Endothelial cell of umbilical vein (primary cell): Measurements from ENCODE around the gene IFNA10. TPM values are rescaled to one million over a fixed set of nuclear protein-coding genes. Genes with fewer than 3 reads are reported as not detected.
"Not testable (repeated sequence)": the region's sequence is repeated elsewhere in the genome, so short reads cannot be mapped to it uniquely, and the experiment has no call there.

Experiments
- BruUV-seq: library from RNA; stranded (reverse); fragments of 400-500 nt; replicated peaks from 2 replicates; lab custom pipeline; 2021; lab: Mats Ljungman, UMichigan
- CTCF ChIA-PET: fragments of 300-600, 350-600 bp; sonication (Branson Sonifier 250); formaldehyde crosslinking; loops from one replicate; lab custom pipeline; 2021; ENCODE audit warnings: antibody characterized with exemption, inconsistent platforms; lab: Charles Lee
- POLR2A ChIA-PET: fragments of 300-600, 350-600 bp; sonication (Branson Sonifier 250); formaldehyde crosslinking; loops from one replicate; lab custom pipeline; 2021; ENCODE audit warnings: antibody characterized with exemption, inconsistent platforms; lab: Charles Lee
- DNase-seq: peaks from one replicate; pipeline ENCODE4 v3.0.0-alpha.2; 2011; ENCODE audit warnings: low read depth, low spot score
- FAIRE-seq: peaks from 2 replicates; lab custom pipeline; 2011; peaks lifted over from hg19 to GRCh38; lab: Jason Lieb, UNC
- H2AFZ ChIP-seq: 2 replicates; pipeline ENCODE4 v1.6.0; 2012; ENCODE audit warnings: low read depth, low read length, control low read depth, inconsistent platforms
- H3K27ac ChIP-seq: 2 replicates; pipeline ENCODE4 v1.5.1; 2011; ENCODE audit warnings: low read depth, mild to moderate bottlenecking, control low read depth, low read length, moderate library complexity; ENCODE audit not compliant: insufficient read depth
- H3K27me3 ChIP-seq, 2 experiments: 2 replicates each; pipeline versions ENCODE4 v1.6.0 to v1.6.1; 2011; ENCODE audit warnings: low read length in 2 of 2, mixed read lengths in 1 of 2; ENCODE audit not compliant: control insufficient read depth in 2 of 2, insufficient read depth in 2 of 2
- H3K36me3 ChIP-seq, 2 experiments: 2 replicates in 1 of 2; 3 replicates in 1 of 2; pipeline ENCODE4 v1.5.1; 2011; ENCODE audit warnings: low read length in 2 of 2, mild to moderate bottlenecking in 1 of 2, moderate library complexity in 1 of 2; ENCODE audit not compliant: control insufficient read depth in 2 of 2, insufficient read depth in 2 of 2; ENCODE audit errors: extremely low read depth in 1 of 2
- H3K4me1 ChIP-seq: 3 replicates; pipeline ENCODE4 v1.5.1; 2011; ENCODE audit warnings: mild to moderate bottlenecking, low read length; ENCODE audit not compliant: control insufficient read depth, insufficient read depth; ENCODE audit errors: extremely low read depth
- H3K4me2 ChIP-seq: 2 replicates; pipeline ENCODE4 v1.6.1; 2011; ENCODE audit warnings: low read length, control low read depth, mixed read lengths; ENCODE audit not compliant: insufficient read depth
- H3K4me3 ChIP-seq, 3 experiments: fragments of 200-600 bp in 1 of 3; sonication (generic), shearing (Covaris generic) in 1 of 3; replicated peaks in 1 of 3; 2 replicates each; pipeline ENCODE4 v1.5.1; 2011 to 2016; ENCODE audit warnings: control low read depth in 3 of 3, low read length in 3 of 3, mild to moderate bottlenecking in 2 of 3, inconsistent platforms in 1 of 3, low read depth in 1 of 3, moderate library complexity in 1 of 3; ENCODE audit not compliant: insufficient read depth in 1 of 3
- H3K79me2 ChIP-seq: 2 replicates; pipeline ENCODE4 v1.6.0; 2012; ENCODE audit warnings: low read length, inconsistent platforms; ENCODE audit not compliant: control insufficient read depth, insufficient read depth
- H3K9ac ChIP-seq: replicated peaks from 2 replicates; pipeline ENCODE3; 2011; ENCODE audit warnings: low read length, control low read depth; ENCODE audit not compliant: insufficient read depth; ENCODE audit errors: extremely low read depth
- H3K9me1 ChIP-seq: replicated peaks from 3 replicates; pipeline ENCODE4 v1.6.0; 2011; ENCODE audit warnings: mild to moderate bottlenecking, low read length; ENCODE audit not compliant: control insufficient read depth, insufficient read depth; ENCODE audit errors: extremely low read depth
- H3K9me3 ChIP-seq: replicated peaks from 2 replicates; pipeline ENCODE4 v1.5.1; 2012; ENCODE audit warnings: low read length, inconsistent platforms; ENCODE audit not compliant: control insufficient read depth, insufficient read depth
- H4K20me1 ChIP-seq: replicated peaks from 2 replicates; pipeline ENCODE3; 2011; ENCODE audit warnings: mild to moderate bottlenecking, low read length; ENCODE audit not compliant: control insufficient read depth, insufficient read depth; ENCODE audit errors: extremely low read depth
- dilution Hi-C: fragments of 300-500 bp; cut with MboI; formaldehyde crosslinking; loops from one replicate; pipeline ENCODE4 v1.15.0; 2019; ENCODE audit warnings: low sequenced_read_pairs; ENCODE audit not compliant: extremely low pct_ligation_motif_present
- intact Hi-C: fragments of 100-400 bp; cut with micrococcal nuclease; formaldehyde crosslinking; loops from one replicate; pipeline ENCODE4 v1.10.0; 2022
- polyA plus RNA-seq, 4 experiments: library from polyadenylated mRNA; depleted of rRNA in 3 of 4; stranded (reverse) in 3 of 4; unstranded in 1 of 4; fragments of >200 nt; gene quantifications; 2 replicates each; pipeline versions ENCODE4 v1.2.1 to v1.2.3, GENCODE V29; 2011 to 2012; ENCODE audit warnings: missing spikeins in 1 of 4
- total RNA-seq: library from RNA; stranded (reverse); gene quantifications from 2 replicates; pipeline ENCODE4 v1.2.3, GENCODE V29; 2021
- TF ChIP-seq, protein P1 (sequence below), 2 donors: IDR thresholded peaks; 1 replicate in 1 of 2; 2 replicates in 1 of 2; pipeline ENCODE4 v1.5.1; 2011; ENCODE audit warnings: low read length in 2 of 2, mild to moderate bottlenecking in 2 of 2, moderate library complexity in 2 of 2, control low read depth in 1 of 2, inconsistent platforms in 1 of 2, low read depth in 1 of 2; ENCODE audit not compliant: insufficient read depth in 1 of 2; ENCODE audit errors: extremely low read depth in 1 of 2

IFNA10 gene
- total and polyA plus RNA-seq, 2 donors (not counting 3 experiments of a cell fraction or from before 2014, with no cell fraction given): not detected

GRCh38 chr9:21213411-21214326 is 6.7 kb upstream of the IFNA10 start:
- BruUV-seq, H3K27ac ChIP-seq, H2AFZ ChIP-seq, H3K9me3 ChIP-seq, POLR2A ChIA-PET, dilution Hi-C loops, H3K9me1 ChIP-seq, H3K79me2 ChIP-seq, H3K9ac ChIP-seq, H4K20me1 ChIP-seq, H3K36me3 ChIP-seq, intact Hi-C loops, H3K4me3 ChIP-seq, H3K4me1 ChIP-seq, H3K4me2 ChIP-seq: not testable (repeated sequence)
- peaks cover 0 to 18% of the 10 kb centered on the region in 2 experiments for H3K27me3 ChIP-seq
- TF ChIP-seq, protein P1, sequence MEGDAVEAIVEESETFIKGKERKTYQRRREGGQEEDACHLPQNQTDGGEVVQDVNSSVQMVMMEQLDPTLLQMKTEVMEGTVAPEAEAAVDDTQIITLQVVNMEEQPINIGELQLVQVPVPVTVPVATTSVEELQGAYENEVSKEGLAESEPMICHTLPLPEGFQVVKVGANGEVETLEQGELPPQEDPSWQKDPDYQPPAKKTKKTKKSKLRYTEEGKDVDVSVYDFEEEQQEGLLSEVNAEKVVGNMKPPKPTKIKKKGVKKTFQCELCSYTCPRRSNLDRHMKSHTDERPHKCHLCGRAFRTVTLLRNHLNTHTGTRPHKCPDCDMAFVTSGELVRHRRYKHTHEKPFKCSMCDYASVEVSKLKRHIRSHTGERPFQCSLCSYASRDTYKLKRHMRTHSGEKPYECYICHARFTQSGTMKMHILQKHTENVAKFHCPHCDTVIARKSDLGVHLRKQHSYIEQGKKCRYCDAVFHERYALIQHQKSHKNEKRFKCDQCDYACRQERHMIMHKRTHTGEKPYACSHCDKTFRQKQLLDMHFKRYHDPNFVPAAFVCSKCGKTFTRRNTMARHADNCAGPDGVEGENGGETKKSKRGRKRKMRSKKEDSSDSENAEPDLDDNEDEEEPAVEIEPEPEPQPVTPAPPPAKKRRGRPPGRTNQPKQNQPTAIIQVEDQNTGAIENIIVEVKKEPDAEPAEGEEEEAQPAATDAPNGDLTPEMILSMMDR (IDR thresholded peaks at IDR 0.05; ENCODE audit: extremely low read depth in 1 of 2, insufficient read depth in 1 of 2, low read depth in 1 of 2, low read length in 2 of 2): peak; percentile 30 to 46
- peak; percentile 15 for FAIRE-seq
- DNase-seq: peak; percentile 6
- CTCF ChIA-PET: interaction anchor here (0.7 to 1.8 kb wide), 9 partner anchors 10 to 253 kb away, joined by 3 to 16 read pairs (median 3); no protein-coding TSS in a partner anchor

GRCh38 chr9:21212160-21212559 is 5.2 kb upstream of the IFNA10 start:
- peaks cover 0 to 11% of the 10 kb centered on the region in 2 experiments for H3K27me3 ChIP-seq
- POLR2A ChIA-PET, H3K36me3 ChIP-seq, DNase-seq, H3K4me2 ChIP-seq, intact Hi-C loops, H3K79me2 ChIP-seq, BruUV-seq, H3K27ac ChIP-seq, H3K9me1 ChIP-seq, H4K20me1 ChIP-seq, H2AFZ ChIP-seq, H3K4me3 ChIP-seq, H3K4me1 ChIP-seq, H3K9ac ChIP-seq, FAIRE-seq, H3K9me3 ChIP-seq, dilution Hi-C loops: not testable (repeated sequence)
- CTCF ChIA-PET: interaction anchor here (1.5 kb wide), 1 partner anchor 29 kb away, joined by 4 read pairs; no protein-coding TSS in a partner anchor

DNA sequence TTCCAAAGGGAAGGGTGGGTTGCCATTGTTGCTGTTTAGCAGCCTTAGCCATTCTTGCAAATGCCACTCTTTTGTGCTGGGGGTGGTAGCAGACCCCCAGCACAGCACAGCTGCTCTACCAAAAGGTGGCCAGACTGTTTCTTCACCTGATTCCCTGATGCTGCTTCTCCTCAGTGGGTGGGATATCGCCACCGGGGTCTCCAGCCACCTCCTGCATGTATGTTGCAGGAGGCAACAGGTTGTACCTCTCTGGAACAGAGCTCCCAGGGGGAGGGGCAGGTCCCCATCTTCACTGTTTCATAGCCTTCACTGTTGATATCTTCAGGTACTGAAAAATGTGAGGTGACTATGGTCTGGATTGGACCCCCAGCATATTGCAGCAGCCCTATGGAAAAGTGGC is 3.8 kb upstream of the IFNA10 start:
- BruUV-seq, POLR2A ChIA-PET, H3K4me2 ChIP-seq, H3K9me3 ChIP-seq, H3K4me3 ChIP-seq, H3K36me3 ChIP-seq, H3K9me1 ChIP-seq, H3K9ac ChIP-seq, H3K4me1 ChIP-seq, H3K27ac ChIP-seq, dilution Hi-C loops, H3K27me3 ChIP-seq, H2AFZ ChIP-seq, DNase-seq, H4K20me1 ChIP-seq, FAIRE-seq, intact Hi-C loops, H3K79me2 ChIP-seq: not testable (repeated sequence)
- CTCF ChIA-PET: interaction anchor here (0.6 to 1.4 kb wide), 2 partner anchors 13 to 185 kb away, joined by 3 to 5 read pairs; no protein-coding TSS in a partner anchor
